ENCODE measurements around the gene PSG7.
"Not testable (repeated sequence)": the region's sequence is repeated elsewhere in the genome, so short reads cannot be mapped to it uniquely, and the experiment has no call there.

The PSG7 gene

GRCh38 chr19:42875881-42876280 lies 61.1 kb downstream of the PSG7 start:
- H2AFZ ChIP-seq (ENCODE audit: insufficient read depth, low read length, poor library complexity); H2BK12ac ChIP-seq (ENCODE audit: low read length); DNase-seq; H3K4me1 ChIP-seq (ENCODE audit: control insufficient read depth in 1 of 2, insufficient read depth in 2 of 2, low read length in 2 of 2); H3K27me3 ChIP-seq (ENCODE audit: insufficient read depth, low read length); H2BK120ac ChIP-seq (ENCODE audit: insufficient read depth, low read length, poor library complexity); H3K4me2 ChIP-seq (ENCODE audit: low read length); H3K27ac ChIP-seq (ENCODE audit: low read depth, low read length); H3K4ac ChIP-seq (ENCODE audit: low read depth, low read length); H3K14ac ChIP-seq (ENCODE audit: low read length); H4K91ac ChIP-seq (ENCODE audit: low read depth, low read length); H3K23ac ChIP-seq (ENCODE audit: low read length); H3K4me3 ChIP-seq (ENCODE audit: low read depth, low read length); H3K18ac ChIP-seq (ENCODE audit: low read length); H4K8ac ChIP-seq (ENCODE audit: low read depth, low read length); H2BK5ac ChIP-seq (ENCODE audit: low read depth, low read length, poor library complexity); H3K79me1 ChIP-seq (ENCODE audit: low read length); H2AK5ac ChIP-seq (ENCODE audit: low read length); H4K12ac ChIP-seq (ENCODE audit: low read depth, low read length); H3K79me2 ChIP-seq (ENCODE audit: control insufficient read depth, insufficient read depth, low read length, poor library complexity); H3K9ac ChIP-seq (ENCODE audit: low read length); H3K36me3 ChIP-seq (ENCODE audit: control insufficient read depth in 1 of 2, insufficient read depth in 2 of 2, low read length in 2 of 2): not testable (repeated sequence)
- no CpG with 5 or more reads among the region's 1 CpG for WGBS (ENCODE audit: extremely low coverage, insufficient coverage, insufficient read length)
- peaks cover 32% of the 10 kb centered on the region for H3K9me3 ChIP-seq (ENCODE audit: insufficient read depth, low read depth, low read length)

GRCh38 chr19:42874901-42875813 lies 61.9 kb downstream of the PSG7 start:
- no CpG with 5 or more reads among the region's 4 CpGs for WGBS (ENCODE audit: extremely low coverage, insufficient coverage, insufficient read length)
- not testable (repeated sequence) for H4K91ac ChIP-seq (ENCODE audit: low read depth, low read length)

GRCh38 chr19:42874136-42874535 lies 62.9 kb downstream of the PSG7 start:
- H3K9ac ChIP-seq (ENCODE audit: low read length); H2BK5ac ChIP-seq (ENCODE audit: low read depth, low read length, poor library complexity); H2AK5ac ChIP-seq (ENCODE audit: low read length); H2BK120ac ChIP-seq (ENCODE audit: insufficient read depth, low read length, poor library complexity); H3K79me1 ChIP-seq (ENCODE audit: low read length); H2AFZ ChIP-seq (ENCODE audit: insufficient read depth, low read length, poor library complexity); H3K27me3 ChIP-seq (ENCODE audit: insufficient read depth, low read length); H4K8ac ChIP-seq (ENCODE audit: low read depth, low read length); H3K18ac ChIP-seq (ENCODE audit: low read length); H4K12ac ChIP-seq (ENCODE audit: low read depth, low read length); H3K4me1 ChIP-seq (ENCODE audit: control insufficient read depth in 1 of 2, insufficient read depth in 2 of 2, low read length in 2 of 2); H3K36me3 ChIP-seq (ENCODE audit: control insufficient read depth in 1 of 2, insufficient read depth in 2 of 2, low read length in 2 of 2); H2BK12ac ChIP-seq (ENCODE audit: low read length); H3K4me3 ChIP-seq (ENCODE audit: low read depth, low read length); H3K14ac ChIP-seq (ENCODE audit: low read length); H3K23ac ChIP-seq (ENCODE audit: low read length); H3K4ac ChIP-seq (ENCODE audit: low read depth, low read length); H3K79me2 ChIP-seq (ENCODE audit: control insufficient read depth, insufficient read depth, low read length, poor library complexity); H3K4me2 ChIP-seq (ENCODE audit: low read length); H4K91ac ChIP-seq (ENCODE audit: low read depth, low read length); H3K27ac ChIP-seq (ENCODE audit: low read depth, low read length): not testable (repeated sequence)
- WGBS (ENCODE audit: extremely low coverage, insufficient coverage, insufficient read length) = no CpG with 5 or more reads among the region's 3 CpGs
- DNase-seq = peak in 1 of 2 donors; percentile 35
- H3K9me3 ChIP-seq (ENCODE audit: insufficient read depth, low read depth, low read length) = peaks cover 19% of the 10 kb centered on the region

More at GRCh38 chr19:42874901-42875813, 61.9 kb downstream of the PSG7 start:
- not testable (repeated sequence) for H3K79me1 ChIP-seq (ENCODE audit: low read length); H3K23ac ChIP-seq (ENCODE audit: low read length); H3K79me2 ChIP-seq (ENCODE audit: control insufficient read depth, insufficient read depth, low read length, poor library complexity); H3K4ac ChIP-seq (ENCODE audit: low read depth, low read length); H2BK120ac ChIP-seq (ENCODE audit: insufficient read depth, low read length, poor library complexity); H3K4me3 ChIP-seq (ENCODE audit: low read depth, low read length); H3K4me1 ChIP-seq (ENCODE audit: control insufficient read depth in 1 of 2, insufficient read depth in 2 of 2, low read length in 2 of 2); H3K4me2 ChIP-seq (ENCODE audit: low read length); H3K36me3 ChIP-seq (ENCODE audit: control insufficient read depth in 1 of 2, insufficient read depth in 2 of 2, low read length in 2 of 2); H4K12ac ChIP-seq (ENCODE audit: low read depth, low read length); H3K14ac ChIP-seq (ENCODE audit: low read length); H3K18ac ChIP-seq (ENCODE audit: low read length); H2AFZ ChIP-seq (ENCODE audit: insufficient read depth, low read length, poor library complexity); H3K27ac ChIP-seq (ENCODE audit: low read depth, low read length); H2BK12ac ChIP-seq (ENCODE audit: low read length); H2AK5ac ChIP-seq (ENCODE audit: low read length); H3K9ac ChIP-seq (ENCODE audit: low read length); H2BK5ac ChIP-seq (ENCODE audit: low read depth, low read length, poor library complexity); H3K27me3 ChIP-seq (ENCODE audit: insufficient read depth, low read length); H4K8ac ChIP-seq (ENCODE audit: low read depth, low read length)
- DNase-seq = peak; percentile 52 to 72
- peaks cover 27% of the 10 kb centered on the region for H3K9me3 ChIP-seq (ENCODE audit: insufficient read depth, low read depth, low read length)
